H4 (cell line): Measurements from ENCODE around the gene SBF1. TPM values are rescaled to one million over a fixed set of nuclear protein-coding genes. Genes with fewer than 3 reads are reported as not detected.

Experiments
- DNase-seq: peaks from one replicate; pipeline ENCODE4 v3.0.0-alpha.2; 2015; ENCODE audit warnings: low spot score
- total RNA-seq: library from RNA; depleted of rRNA; stranded (reverse); fragments of >200 nt; shearing (Covaris generic); gene quantifications from 2 replicates; pipeline ENCODE4 v1.2.3, GENCODE V29; 2014

Gene SBF1
- total RNA-seq, 1 experiment from 2014 or later = 29.1 TPM

GRCh38 chr22:50465066-50465930 is 9.5 kb downstream of the SBF1 start:
- DNase-seq = no peak

DNA sequence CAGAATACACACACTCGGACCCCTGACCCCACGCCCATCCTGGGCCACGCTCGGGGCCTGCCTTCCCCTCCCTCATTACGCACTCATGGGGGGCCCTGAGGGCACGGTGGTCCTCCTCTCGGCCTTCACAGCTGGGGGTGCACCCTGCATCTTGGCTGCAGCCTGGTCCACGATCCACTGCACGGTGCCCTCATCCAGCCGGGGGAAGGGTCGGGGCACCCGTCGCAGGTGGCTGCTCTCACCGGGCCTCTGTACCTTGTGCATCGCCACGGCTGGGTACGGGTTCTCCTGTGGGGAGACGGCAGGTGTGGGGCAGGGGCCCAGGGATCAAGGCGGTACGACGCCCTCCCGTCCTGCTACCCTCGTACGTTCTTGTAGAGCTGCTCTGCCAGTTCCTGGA is 10.4 kb downstream of the SBF1 start:
- DNase-seq = no peak

DNA sequence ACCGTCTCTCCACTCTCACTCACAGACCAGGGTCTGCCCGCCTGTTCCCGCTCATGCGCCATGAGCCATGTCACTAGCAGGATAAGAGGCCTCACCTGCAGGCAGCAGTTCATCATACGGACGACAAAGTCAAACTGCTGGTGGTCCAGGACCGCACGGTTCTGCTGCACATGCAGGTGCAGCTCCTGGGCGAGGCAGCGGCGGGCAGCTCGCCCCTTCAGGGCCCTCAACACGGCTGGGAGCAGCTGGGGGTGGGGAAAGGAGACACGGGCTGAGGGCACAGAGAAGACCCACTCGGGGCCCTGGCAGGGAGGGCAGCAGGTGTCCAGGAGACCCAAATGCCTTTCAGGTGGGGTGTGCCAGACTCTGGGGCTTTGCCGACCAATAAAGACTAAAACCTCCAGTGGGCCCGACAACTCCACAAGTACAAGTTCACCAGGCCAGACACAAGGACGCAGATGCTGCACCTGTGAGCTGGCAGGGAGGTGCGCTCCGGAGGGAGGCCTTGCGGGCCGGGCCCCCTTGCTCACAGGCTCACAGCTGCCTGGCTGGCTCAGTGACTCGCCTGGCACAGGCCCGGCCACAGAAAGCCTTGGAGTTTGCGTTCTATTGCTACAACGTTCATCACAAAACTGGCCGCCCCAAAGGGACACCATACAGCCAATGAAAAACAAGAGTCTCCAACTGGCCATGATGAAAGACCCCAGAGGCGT is 11.5 kb downstream of the SBF1 start:
- no peak for DNase-seq

DNA sequence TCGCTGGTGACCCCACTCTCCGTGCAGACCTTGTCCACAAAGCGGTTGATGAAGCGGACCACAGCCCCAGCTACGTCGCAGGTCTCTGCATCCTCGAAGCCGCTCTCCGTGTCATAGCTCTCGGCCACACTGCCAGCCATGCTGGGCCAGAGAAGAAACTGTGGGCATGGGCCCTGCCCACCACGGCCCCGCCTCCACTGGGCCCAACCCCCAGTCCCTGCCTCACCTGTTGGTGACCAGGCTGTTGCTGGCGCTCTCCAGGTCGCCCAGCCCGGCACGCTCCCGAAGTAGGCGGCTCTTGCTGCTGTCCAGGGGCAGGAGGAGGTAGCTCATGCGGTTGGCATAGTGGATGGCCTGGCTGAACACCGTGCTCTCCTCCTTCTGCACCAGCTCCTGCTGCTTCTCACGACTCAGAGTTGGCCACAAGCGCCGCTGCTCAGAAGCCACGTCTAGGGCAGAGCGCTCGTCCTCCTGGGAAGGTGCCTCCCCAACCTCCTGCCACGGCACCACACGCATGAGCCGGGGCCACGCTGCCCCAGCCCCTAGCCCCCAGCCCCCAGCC is 12.8 kb downstream of the SBF1 start:
- DNase-seq = no peak

- DNase-seq = no peak
Observed at GRCh38 chr22:50461536-50461935, 13.3 kb downstream of the SBF1 start.

- no peak for DNase-seq
Observed at GRCh38 chr22:50460938-50461337, 13.9 kb downstream of the SBF1 start.

- no peak for DNase-seq
Observed at GRCh38 chr22:50459496-50460140, 15.2 kb downstream of the SBF1 start.

DNA sequence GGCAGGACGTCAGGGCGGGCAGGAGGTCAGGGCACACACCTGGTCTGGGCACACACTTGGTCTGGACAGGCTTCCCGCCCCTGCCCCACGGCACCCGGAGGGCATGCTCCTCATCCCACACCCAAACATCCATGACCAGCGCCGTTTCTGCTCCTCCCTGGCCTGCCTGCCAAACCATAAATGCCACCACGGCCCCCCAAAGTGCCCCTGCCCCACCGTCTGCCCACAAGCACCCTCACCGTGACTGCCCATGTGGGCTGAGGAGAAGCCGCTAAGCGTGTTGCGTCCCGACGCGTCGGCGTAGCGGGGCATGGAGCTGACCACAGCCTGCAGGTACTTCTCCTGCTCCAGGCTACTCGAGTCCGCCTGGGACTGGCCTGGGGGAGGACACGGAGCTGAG is 15.8 kb downstream of the SBF1 start:
- DNase-seq = no peak

DNA sequence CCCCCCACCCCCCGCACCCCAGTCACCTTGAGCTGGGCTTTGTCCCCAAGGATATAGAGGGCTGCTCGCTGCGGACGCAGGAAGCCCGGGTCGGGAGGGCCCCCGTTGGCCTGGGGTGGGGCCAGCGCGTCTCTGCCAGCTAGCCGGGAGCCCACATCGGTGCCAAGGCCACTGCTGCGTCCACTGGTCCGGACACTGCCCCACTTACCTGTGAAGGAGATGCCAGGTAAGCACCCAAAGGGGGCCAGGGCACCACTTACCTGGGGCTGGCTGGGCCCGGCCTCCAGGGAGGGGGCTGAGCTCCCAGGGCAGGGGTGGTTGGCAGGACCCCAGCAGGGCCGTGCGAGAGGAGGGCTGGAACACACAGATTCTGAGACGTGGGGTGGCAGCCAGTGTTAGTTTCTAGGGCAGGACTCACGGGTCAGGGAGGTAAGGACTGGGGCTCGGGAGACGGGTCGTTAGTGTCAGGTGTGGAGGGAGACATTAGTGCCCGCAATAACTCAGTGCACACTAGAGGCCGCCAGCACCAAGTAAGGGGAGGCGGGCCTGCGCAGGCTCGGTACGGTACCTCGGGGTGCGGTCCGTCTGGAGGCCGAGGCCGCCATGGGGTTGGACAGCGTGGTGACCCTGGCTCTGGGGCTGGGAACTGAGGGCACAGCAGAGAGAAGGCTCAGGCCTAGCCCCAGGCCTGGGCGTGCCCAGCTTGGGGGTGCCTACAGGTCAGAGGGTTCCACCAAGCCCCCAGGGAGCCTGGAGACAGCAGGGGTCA is 18.2 kb downstream of the SBF1 start:
- DNase-seq = no peak

DNA sequence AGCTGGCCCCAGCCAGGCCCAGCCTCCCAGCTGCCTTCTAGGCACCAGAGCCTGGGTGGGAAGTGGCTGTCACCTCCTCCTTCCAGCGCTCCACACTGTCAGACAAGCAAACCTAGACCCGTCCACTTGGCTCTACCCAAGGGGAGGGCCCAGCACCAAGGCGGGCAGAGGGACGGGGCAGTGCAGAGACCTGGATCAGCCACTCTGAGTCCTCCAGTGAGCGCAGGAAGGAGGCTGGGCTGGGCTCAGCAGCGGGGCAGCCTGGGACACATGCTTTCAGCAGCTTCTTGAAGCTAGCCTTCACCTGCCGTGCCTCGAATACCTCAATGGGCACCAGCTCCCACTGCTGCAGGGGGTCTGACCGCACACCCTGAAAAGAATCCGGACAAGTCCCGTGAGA is 18.8 kb downstream of the SBF1 start:
- DNase-seq = no peak

GRCh38 chr22:50455201-50455600 is 19.6 kb downstream of the SBF1 start:
- DNase-seq = no peak

- no peak for DNase-seq
Observed at GRCh38 chr22:50454556-50455075, 20.2 kb downstream of the SBF1 start.

- DNase-seq = no peak
Observed at GRCh38 chr22:50452649-50453048, 22.2 kb downstream of the SBF1 start.

DNA sequence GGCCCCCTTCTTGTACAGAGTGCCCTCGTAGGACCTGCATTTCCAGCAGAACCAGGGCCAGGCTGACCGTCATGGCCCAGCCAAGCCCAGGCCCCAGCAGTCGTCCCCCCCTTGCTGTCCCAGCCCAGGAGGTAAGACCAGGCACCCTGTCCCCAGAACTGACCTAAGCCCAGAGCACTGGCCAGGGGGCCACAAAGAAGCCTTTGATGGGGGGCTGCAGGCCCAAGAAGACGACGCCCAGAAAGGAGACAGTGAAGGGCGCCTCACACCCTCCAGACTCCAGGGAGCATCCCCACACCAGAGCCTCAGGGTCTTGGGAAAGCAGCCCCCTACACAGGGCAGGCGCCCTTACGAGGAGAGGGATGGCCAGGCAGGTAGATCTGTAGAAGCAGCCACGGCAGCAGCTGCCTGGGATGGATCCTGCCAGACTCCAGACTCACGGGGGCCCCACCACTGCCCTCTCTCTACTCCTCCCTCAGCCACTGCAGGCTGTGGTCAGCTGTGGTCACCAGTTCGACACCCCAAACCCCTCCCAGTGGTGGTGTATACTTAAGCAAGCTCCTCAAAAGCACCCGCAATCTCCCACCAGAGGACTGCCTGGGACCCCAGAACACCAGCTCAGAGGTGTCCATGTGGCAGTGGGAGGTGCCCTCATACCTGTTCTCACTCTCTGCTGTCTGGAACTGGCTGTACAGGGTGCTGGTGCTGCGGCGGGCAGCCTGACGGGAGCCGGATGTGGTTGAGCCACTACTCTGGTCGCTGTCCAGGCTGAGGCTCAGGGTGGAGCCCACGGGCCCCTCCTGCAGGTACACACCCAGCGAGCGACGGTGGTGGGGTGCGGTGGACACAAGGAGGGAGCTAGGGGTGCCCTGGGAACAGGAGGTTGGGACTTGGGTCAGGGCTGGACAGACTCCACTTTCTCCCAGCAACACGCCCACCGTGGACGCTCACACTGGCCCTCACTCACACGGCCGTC is 27.0 kb downstream of the SBF1 start:
- no peak for DNase-seq

DNA sequence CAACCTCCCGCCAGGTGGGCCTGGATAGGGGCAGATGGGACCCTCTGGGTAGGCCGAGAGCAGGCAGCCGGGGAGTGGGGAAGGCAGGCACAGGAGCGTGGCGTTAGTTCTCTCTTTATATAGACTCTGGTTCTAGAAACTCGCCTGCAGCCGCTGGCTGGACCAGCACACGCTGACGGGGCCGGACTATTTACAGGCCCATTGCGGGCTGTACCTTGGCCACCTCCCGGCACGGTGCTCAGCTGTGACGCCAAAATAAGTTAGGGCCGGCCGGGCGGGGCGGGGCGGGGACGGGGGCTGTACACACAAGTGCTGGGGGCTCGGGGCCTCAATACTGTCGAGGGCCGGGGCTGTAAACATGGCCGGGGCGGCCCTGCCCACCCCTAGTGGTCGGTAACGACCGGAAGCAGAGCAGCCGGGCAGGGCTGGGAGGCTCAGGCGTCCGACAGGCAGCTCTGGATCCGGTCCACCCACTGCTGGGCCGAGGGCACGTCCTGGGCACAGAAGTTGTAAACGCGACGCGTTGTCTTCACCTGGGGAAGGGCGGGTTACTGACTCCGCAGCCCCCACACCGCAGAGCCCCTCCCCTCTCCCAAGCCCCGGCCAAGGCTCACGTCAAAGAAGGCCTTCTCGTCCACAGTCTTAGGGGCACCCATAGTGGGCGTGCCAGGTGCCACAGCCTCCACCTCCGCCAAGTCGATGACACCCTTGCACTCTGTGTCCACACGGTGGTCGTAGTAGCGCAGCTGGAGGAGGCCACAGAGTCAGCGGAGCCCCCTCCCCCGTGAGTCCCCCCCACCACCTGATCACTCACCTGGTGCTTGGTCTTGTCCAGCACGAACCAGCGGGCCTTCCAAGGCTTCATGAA is 27.9 kb downstream of the SBF1 start:
- DNase-seq = no peak

- no peak for DNase-seq
Observed at GRCh38 chr22:50445880-50446707, 28.7 kb downstream of the SBF1 start.

DNA sequence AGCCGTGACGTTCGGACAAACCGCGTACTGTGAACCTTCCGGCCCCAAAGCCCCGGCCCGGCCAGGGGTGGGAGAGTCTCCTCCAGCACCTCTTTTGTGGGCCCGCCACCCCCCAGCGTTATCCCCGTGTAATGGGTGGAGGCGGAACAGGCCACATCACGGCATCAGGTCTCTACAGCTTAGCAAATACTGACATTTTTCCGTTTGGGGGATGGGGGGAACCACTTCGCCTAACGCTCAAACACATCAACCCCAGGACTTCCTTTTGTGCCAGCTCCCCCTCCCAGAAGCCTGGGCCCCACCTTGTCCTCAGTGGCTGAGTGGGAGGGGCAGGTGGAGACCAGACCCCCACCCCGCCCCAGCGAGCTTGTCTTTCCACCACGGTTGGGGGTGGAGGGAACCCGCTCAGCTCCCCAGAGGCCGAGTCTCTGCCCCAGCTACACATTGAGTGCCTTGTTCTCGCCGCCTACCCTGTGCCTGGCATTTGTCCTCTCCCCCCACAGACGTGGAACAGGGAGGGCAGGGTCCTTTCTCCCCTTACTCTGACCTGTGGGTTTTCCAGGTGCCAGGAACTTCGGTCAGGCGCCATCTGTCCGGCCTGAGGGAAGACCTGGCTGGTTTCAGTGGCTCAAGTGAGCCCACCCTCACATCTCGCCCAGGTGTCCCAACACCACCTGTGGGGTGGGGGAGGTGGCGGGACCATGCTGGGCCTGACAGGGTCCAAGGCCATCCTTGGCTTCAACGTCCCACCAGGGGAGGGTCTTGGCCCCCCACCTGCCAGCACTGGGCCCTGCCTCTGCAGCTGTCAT is 29.6 kb downstream of the SBF1 start:
- no peak for DNase-seq
